Panc1 (cell line): ENCODE data around the gene VNN1. TPM values are rescaled to one million over a fixed set of nuclear protein-coding genes. Genes with fewer than 3 reads are reported as not detected.

Source experiments
- ATAC-seq: fragments of 200-7000 bp; cut with Tn5 transposase; 2 replicates; pipeline ENCODE4 v1.9.1; 2020; ENCODE audit warnings: mild to moderate bottlenecking, moderate library complexity
- BruUV-seq: library from RNA; stranded (reverse); fragments of 400-500 nt; replicated peaks from 2 replicates; lab custom pipeline; 2021; lab: Mats Ljungman, UMichigan
- CTCF ChIA-PET: fragments of 300-600 bp; sonication (Branson Sonifier 250); formaldehyde crosslinking; loops from one replicate; lab custom pipeline; 2022; ENCODE audit warnings: antibody characterized with exemption; lab: Charles Lee
- POLR2A ChIA-PET: fragments of 300-600 bp; sonication (Branson Sonifier 250); formaldehyde crosslinking; loops from one replicate; lab custom pipeline; 2022; ENCODE audit warnings: antibody characterized with exemption; lab: Charles Lee
- DNase-seq: peaks from one replicate; pipeline ENCODE4 v3.0.0-alpha.2; 2010; ENCODE audit warnings: low read depth, low spot score
- H3K27ac ChIP-seq: 2 replicates; pipeline ENCODE4 v1.5.1; 2011; ENCODE audit warnings: mild to moderate bottlenecking, low read length, inconsistent platforms
- H3K27me3 ChIP-seq: fragments of 200-500 bp; sonication (Bioruptor generic); 2 replicates; pipeline ENCODE4 v1.6.0; 2014; ENCODE audit warnings: low read length, inconsistent platforms; ENCODE audit not compliant: control insufficient read depth, insufficient read depth
- H3K36me3 ChIP-seq: fragments of 200-500 bp; sonication (Bioruptor generic); 2 replicates; pipeline ENCODE4 v1.5.1; 2014; ENCODE audit warnings: inconsistent platforms, mild to moderate bottlenecking, low read length, moderate library complexity; ENCODE audit not compliant: control insufficient read depth, insufficient read depth
- H3K4me1 ChIP-seq: 2 replicates; pipeline ENCODE4 v1.5.1; 2011; ENCODE audit warnings: inconsistent platforms, mild to moderate bottlenecking, low read length, moderate library complexity; ENCODE audit not compliant: control insufficient read depth, insufficient read depth
- H3K4me3 ChIP-seq, 2 experiments: 2 replicates each; pipeline ENCODE4 v1.5.1; 2011 to 2012; ENCODE audit warnings: low read depth in 2 of 2, low read length in 2 of 2, mild to moderate bottlenecking in 2 of 2, inconsistent platforms in 1 of 2, moderate library complexity in 1 of 2
- H3K9me3 ChIP-seq: fragments of 200-500 bp; sonication (Bioruptor generic); 2 replicates; pipeline ENCODE4 v1.5.1; 2014; ENCODE audit warnings: low read depth, mild to moderate bottlenecking, inconsistent platforms, low read length, moderate library complexity; ENCODE audit not compliant: control insufficient read depth, insufficient read depth
- POLR2AphosphoS5 ChIP-seq: IDR thresholded peaks from 2 replicates; pipeline ENCODE4 v1.6.1; 2012; ENCODE audit warnings: mild to moderate bottlenecking, low read depth, low read length, moderate library complexity
- SIN3A ChIP-seq: IDR thresholded peaks from 2 replicates; pipeline ENCODE4 v1.6.1; 2012; ENCODE audit warnings: low read depth, mild to moderate bottlenecking, low read length, moderate library complexity, borderline replicate concordance; ENCODE audit not compliant: insufficient read depth
- TCF7L2 ChIP-seq: IDR thresholded peaks from 2 replicates; pipeline ENCODE4 v1.6.1; 2011; ENCODE audit warnings: mild to moderate bottlenecking, low read depth, low read length, inconsistent platforms
- in situ Hi-C: cut with HindIII; loops from 2 replicates; pipeline ENCODE4 v1.10.0; 2016; ENCODE audit warnings: low sequenced_read_pairs, low pct_unique_long_range_greater_than_20kb
- intact Hi-C: fragments of 100-400 bp; cut with micrococcal nuclease; formaldehyde crosslinking; loops from one replicate; pipeline ENCODE4 v1.10.0; 2022; ENCODE audit not compliant: unreplicated experiment
- total RNA-seq: library from RNA; stranded (reverse); gene quantifications from one replicate; pipeline ENCODE4 v1.2.1, GENCODE V29; 2021; ENCODE audit not compliant: unreplicated experiment
- TF ChIP-seq, protein P1 (sequence below), 2 experiments: IDR thresholded peaks; 2 replicates each; pipeline ENCODE4 v1.6.1; 2011 to 2012; ENCODE audit warnings: low read depth in 2 of 2, control low read depth in 1 of 2, low read length in 1 of 2, mild to moderate bottlenecking in 1 of 2, moderate library complexity in 1 of 2; ENCODE audit not compliant: insufficient read depth in 1 of 2
- TF ChIP-seq, protein P2 (sequence below): fragments of 450-650 bp; IDR thresholded peaks from 2 replicates; pipeline ENCODE4 v1.5.1; 2017; ENCODE audit warnings: mild to moderate bottlenecking

The VNN1 gene
- total RNA-seq, 1 experiment from 2014 or later = not detected

DNA sequence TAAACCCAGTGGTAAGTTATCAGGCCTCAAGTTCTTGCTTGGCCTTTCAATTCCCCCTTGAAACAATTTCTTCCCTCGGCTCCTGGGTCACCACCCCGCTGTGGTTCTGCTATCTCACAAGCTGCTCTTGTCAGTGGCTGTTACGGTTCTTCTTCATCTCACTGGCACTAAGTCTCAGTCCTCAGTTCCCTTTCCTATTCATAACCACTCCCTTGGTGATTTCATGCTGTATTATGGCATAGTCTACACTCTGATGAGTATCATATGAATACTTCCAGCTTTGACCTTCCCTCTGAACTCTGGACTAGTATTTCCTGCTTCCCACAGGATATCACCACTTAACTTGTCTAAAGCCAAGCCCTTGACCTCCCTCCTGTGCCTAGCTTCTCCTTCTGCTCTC lies 62.8 kb downstream of the VNN1 start:
- Histone ChIP-seq H3K27me3 (no peaks in the 10 kb centered on the region), H3K27ac (no peak overlapping the region), H3K4me1 (no peaks in the 10 kb centered on the region), H3K36me3 (no peaks in the 10 kb centered on the region), H3K9me3 (no peaks in the 10 kb centered on the region), H3K4me3 (no peak overlapping the region)
- in situ Hi-C loops = no loop called here
- ChIA-PET CTCF (no interaction called here), POLR2A (no interaction called here)
- ATAC-seq (no peak), DNase-seq (no peak)
- intact Hi-C loops = no loop called here
- no TSS peak for BruUV-seq
- TF ChIP-seq POLR2AphosphoS5 (no peak), TCF7L2 (no peak)
- TF ChIP-seq, protein P1, sequence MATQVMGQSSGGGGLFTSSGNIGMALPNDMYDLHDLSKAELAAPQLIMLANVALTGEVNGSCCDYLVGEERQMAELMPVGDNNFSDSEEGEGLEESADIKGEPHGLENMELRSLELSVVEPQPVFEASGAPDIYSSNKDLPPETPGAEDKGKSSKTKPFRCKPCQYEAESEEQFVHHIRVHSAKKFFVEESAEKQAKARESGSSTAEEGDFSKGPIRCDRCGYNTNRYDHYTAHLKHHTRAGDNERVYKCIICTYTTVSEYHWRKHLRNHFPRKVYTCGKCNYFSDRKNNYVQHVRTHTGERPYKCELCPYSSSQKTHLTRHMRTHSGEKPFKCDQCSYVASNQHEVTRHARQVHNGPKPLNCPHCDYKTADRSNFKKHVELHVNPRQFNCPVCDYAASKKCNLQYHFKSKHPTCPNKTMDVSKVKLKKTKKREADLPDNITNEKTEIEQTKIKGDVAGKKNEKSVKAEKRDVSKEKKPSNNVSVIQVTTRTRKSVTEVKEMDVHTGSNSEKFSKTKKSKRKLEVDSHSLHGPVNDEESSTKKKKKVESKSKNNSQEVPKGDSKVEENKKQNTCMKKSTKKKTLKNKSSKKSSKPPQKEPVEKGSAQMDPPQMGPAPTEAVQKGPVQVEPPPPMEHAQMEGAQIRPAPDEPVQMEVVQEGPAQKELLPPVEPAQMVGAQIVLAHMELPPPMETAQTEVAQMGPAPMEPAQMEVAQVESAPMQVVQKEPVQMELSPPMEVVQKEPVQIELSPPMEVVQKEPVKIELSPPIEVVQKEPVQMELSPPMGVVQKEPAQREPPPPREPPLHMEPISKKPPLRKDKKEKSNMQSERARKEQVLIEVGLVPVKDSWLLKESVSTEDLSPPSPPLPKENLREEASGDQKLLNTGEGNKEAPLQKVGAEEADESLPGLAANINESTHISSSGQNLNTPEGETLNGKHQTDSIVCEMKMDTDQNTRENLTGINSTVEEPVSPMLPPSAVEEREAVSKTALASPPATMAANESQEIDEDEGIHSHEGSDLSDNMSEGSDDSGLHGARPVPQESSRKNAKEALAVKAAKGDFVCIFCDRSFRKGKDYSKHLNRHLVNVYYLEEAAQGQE (IDR thresholded peaks at IDR 0.05; ENCODE audit: insufficient read depth in 1 of 2, low read depth in 2 of 2, low read length in 1 of 2) = no peak

DNA sequence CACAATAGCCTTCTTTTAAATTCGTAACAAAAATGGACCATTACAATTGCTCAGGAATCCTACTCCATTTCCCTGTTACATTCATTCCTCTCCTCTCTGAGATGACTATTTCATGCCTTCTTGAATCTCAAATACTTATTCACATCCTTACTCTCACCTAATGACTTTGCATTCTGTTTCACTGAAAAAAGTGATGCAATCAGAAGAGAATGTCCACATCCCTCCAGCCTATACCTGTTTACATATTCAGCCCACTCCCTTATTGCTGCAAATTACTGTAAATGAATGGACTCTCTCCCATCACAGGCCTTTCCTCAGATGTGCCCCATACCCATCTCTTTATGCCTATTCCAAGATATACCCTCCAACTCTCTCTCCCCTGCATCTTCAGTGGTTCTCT lies 63.4 kb downstream of the VNN1 start:
- Histone ChIP-seq H3K27ac (no peak overlapping the region), H3K9me3 (no peaks in the 10 kb centered on the region), H3K27me3 (no peaks in the 10 kb centered on the region), H3K36me3 (no peaks in the 10 kb centered on the region), H3K4me3 (no peak overlapping the region), H3K4me1 (no peaks in the 10 kb centered on the region)
- TF ChIP-seq SIN3A (no peak), POLR2AphosphoS5 (no peak), TCF7L2 (no peak)
- TF ChIP-seq, protein P1 (IDR thresholded peaks at IDR 0.05; ENCODE audit: insufficient read depth in 1 of 2, low read depth in 2 of 2, low read length in 1 of 2) = no peak
- TF ChIP-seq, protein P2, sequence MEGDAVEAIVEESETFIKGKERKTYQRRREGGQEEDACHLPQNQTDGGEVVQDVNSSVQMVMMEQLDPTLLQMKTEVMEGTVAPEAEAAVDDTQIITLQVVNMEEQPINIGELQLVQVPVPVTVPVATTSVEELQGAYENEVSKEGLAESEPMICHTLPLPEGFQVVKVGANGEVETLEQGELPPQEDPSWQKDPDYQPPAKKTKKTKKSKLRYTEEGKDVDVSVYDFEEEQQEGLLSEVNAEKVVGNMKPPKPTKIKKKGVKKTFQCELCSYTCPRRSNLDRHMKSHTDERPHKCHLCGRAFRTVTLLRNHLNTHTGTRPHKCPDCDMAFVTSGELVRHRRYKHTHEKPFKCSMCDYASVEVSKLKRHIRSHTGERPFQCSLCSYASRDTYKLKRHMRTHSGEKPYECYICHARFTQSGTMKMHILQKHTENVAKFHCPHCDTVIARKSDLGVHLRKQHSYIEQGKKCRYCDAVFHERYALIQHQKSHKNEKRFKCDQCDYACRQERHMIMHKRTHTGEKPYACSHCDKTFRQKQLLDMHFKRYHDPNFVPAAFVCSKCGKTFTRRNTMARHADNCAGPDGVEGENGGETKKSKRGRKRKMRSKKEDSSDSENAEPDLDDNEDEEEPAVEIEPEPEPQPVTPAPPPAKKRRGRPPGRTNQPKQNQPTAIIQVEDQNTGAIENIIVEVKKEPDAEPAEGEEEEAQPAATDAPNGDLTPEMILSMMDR = no peak
- ATAC-seq = no peak
- in situ Hi-C loops = no loop called here
- no TSS peak for BruUV-seq
- no peak for DNase-seq
- ChIA-PET CTCF (no interaction called here), POLR2A (no interaction called here)
- intact Hi-C loops = no loop called here
